ENCODE results near the gene DDT.

The DDT gene

GRCh38 chr22:23939017-23939357 lies 35.3 kb downstream of the DDT start:
- TF ChIP-seq EZH2 (IDR thresholded peaks at IDR 0.05; ENCODE audit: borderline replicate concordance, low read length): no peak
- no peak for TF ChIP-seq CTCF (IDR thresholded peaks at IDR 0.05; ENCODE audit: low read length)
- Histone ChIP-seq H3K36me3 (ENCODE audit: insufficient read depth, low read length) (no peaks in the 10 kb centered on the region), H3K4me2 (ENCODE audit: low read length) (no peak overlapping the region), H3K4me1 (ENCODE audit: insufficient read depth, low read length, severe bottlenecking) (no peaks in the 10 kb centered on the region), H3F3A (ENCODE audit: insufficient read depth, low read length) (no peaks in the 10 kb centered on the region), H3K9me3 (ENCODE audit: low read length) (no peaks in the 10 kb centered on the region), H3K27ac (ENCODE audit: low read depth, low read length, poor library complexity, severe bottlenecking) (no peak overlapping the region), H3K9ac (ENCODE audit: low read length) (no peak overlapping the region), H3K79me2 (ENCODE audit: insufficient read depth, low read length) (no peaks in the 10 kb centered on the region), H3K27me3 (ENCODE audit: insufficient read depth, low read length) (no peaks in the 10 kb centered on the region), H3K4me3 (ENCODE audit: low read depth, low read length, poor library complexity, severe bottlenecking) (no peak overlapping the region), H2AFZ (ENCODE audit: low read length) (no peak overlapping the region), H4K20me1 (ENCODE audit: insufficient read depth, low read length) (no peaks in the 10 kb centered on the region), H3K9me2 (ENCODE audit: low read depth, low read length) (no peaks in the 10 kb centered on the region)

GRCh38 chr22:23938328-23939016 lies 35.8 kb downstream of the DDT start:
- Histone ChIP-seq H3K79me2 (ENCODE audit: insufficient read depth, low read length) (no peaks in the 10 kb centered on the region), H3F3A (ENCODE audit: insufficient read depth, low read length) (no peaks in the 10 kb centered on the region), H3K27me3 (ENCODE audit: insufficient read depth, low read length) (no peaks in the 10 kb centered on the region), H3K27ac (ENCODE audit: low read depth, low read length, poor library complexity, severe bottlenecking) (no peak overlapping the region), H3K4me3 (ENCODE audit: low read depth, low read length, poor library complexity, severe bottlenecking) (no peak overlapping the region), H3K9me2 (ENCODE audit: low read depth, low read length) (no peaks in the 10 kb centered on the region), H3K36me3 (ENCODE audit: insufficient read depth, low read length) (no peaks in the 10 kb centered on the region), H3K4me1 (ENCODE audit: insufficient read depth, low read length, severe bottlenecking) (no peaks in the 10 kb centered on the region), H4K20me1 (ENCODE audit: insufficient read depth, low read length) (no peaks in the 10 kb centered on the region), H2AFZ (ENCODE audit: low read length) (no peak overlapping the region), H3K4me2 (ENCODE audit: low read length) (no peak overlapping the region), H3K9me3 (ENCODE audit: low read length) (no peaks in the 10 kb centered on the region), H3K9ac (ENCODE audit: low read length) (no peak overlapping the region)
- TF ChIP-seq EZH2 (IDR thresholded peaks at IDR 0.05; ENCODE audit: borderline replicate concordance, low read length): no peak
- TF ChIP-seq CTCF (IDR thresholded peaks at IDR 0.05; ENCODE audit: low read length): no peak

GRCh38 chr22:23926561-23926960 lies 47.7 kb downstream of the DDT start:
- no peak overlapping the region for H3K4me2 ChIP-seq (ENCODE audit: low read length)
- H3K9me3 ChIP-seq (ENCODE audit: low read length): peaks cover 13% of the 10 kb centered on the region
- no peaks in the 10 kb centered on the region for H3K4me1 ChIP-seq (ENCODE audit: insufficient read depth, low read length, severe bottlenecking)
- H3K36me3 ChIP-seq (ENCODE audit: insufficient read depth, low read length): peaks cover 93% of the 10 kb centered on the region
- TF ChIP-seq EZH2 (IDR thresholded peaks at IDR 0.05; ENCODE audit: borderline replicate concordance, low read length): no peak
- H3K27me3 ChIP-seq (ENCODE audit: insufficient read depth, low read length): no peaks in the 10 kb centered on the region
- no peak overlapping the region for H3K9ac ChIP-seq (ENCODE audit: low read length)
- no peaks in the 10 kb centered on the region for H3K79me2 ChIP-seq (ENCODE audit: insufficient read depth, low read length)
- no peaks in the 10 kb centered on the region for H3K9me2 ChIP-seq (ENCODE audit: low read depth, low read length)
- H3F3A ChIP-seq (ENCODE audit: insufficient read depth, low read length): no peaks in the 10 kb centered on the region
- no peak overlapping the region for H3K4me3 ChIP-seq (ENCODE audit: low read depth, low read length, poor library complexity, severe bottlenecking)
- no peak overlapping the region for H3K27ac ChIP-seq (ENCODE audit: low read depth, low read length, poor library complexity, severe bottlenecking)
- H2AFZ ChIP-seq (ENCODE audit: low read length): no peak overlapping the region
- no peaks in the 10 kb centered on the region for H4K20me1 ChIP-seq (ENCODE audit: insufficient read depth, low read length)

- Histone ChIP-seq H3F3A (ENCODE audit: insufficient read depth, low read length) (no peaks in the 10 kb centered on the region), H3K79me2 (ENCODE audit: insufficient read depth, low read length) (no peaks in the 10 kb centered on the region), H3K36me3 (ENCODE audit: insufficient read depth, low read length) (peaks cover 85% of the 10 kb centered on the region)
Measured at GRCh38 chr22:23925020-23925606, 49.1 kb downstream of the DDT start.

More at GRCh38 chr22:23925020-23925606, 49.1 kb downstream of the DDT start:
- no peaks in the 10 kb centered on the region for H3K4me1 ChIP-seq (ENCODE audit: insufficient read depth, low read length, severe bottlenecking)
- H4K20me1 ChIP-seq (ENCODE audit: insufficient read depth, low read length): no peaks in the 10 kb centered on the region
- TF ChIP-seq EZH2 (IDR thresholded peaks at IDR 0.05; ENCODE audit: borderline replicate concordance, low read length) (no peak), CTCF (IDR thresholded peaks at IDR 0.05; ENCODE audit: low read length) (no peak)
- no peak overlapping the region for H3K4me3 ChIP-seq (ENCODE audit: low read depth, low read length, poor library complexity, severe bottlenecking)
- no peak overlapping the region for H2AFZ ChIP-seq (ENCODE audit: low read length)
- no peaks in the 10 kb centered on the region for H3K9me2 ChIP-seq (ENCODE audit: low read depth, low read length)
- H3K4me2 ChIP-seq (ENCODE audit: low read length): no peak overlapping the region
- peaks cover 13% of the 10 kb centered on the region for H3K9me3 ChIP-seq (ENCODE audit: low read length)
- H3K9ac ChIP-seq (ENCODE audit: low read length): no peak overlapping the region
- H3K27ac ChIP-seq (ENCODE audit: low read depth, low read length, poor library complexity, severe bottlenecking): no peak overlapping the region
- H3K27me3 ChIP-seq (ENCODE audit: insufficient read depth, low read length): no peaks in the 10 kb centered on the region

All from OCI-LY1 (cell line).